ACC112 (cell line): ENCODE data around the gene IQGAP3.

Source experiments
- H2AFZ ChIP-seq: fragments of 200-600 bp; sonication (generic); one replicate; pipeline ENCODE4 v1.6.0; 2017; ENCODE audit warnings: antibody characterized with exemption, low read length; ENCODE audit not compliant: unreplicated experiment
- H3K27ac ChIP-seq: fragments of 200-600 bp; sonication (generic); 2 replicates; pipeline ENCODE4 v1.5.1; 2014; ENCODE audit warnings: low read depth, mild to moderate bottlenecking, antibody characterized with exemption, low read length, moderate library complexity
- H3K27me3 ChIP-seq: fragments of 200-600 bp; sonication (generic); 2 replicates; pipeline ENCODE4 v1.6.1; 2014; ENCODE audit warnings: mild to moderate bottlenecking, antibody characterized with exemption, low read length, moderate library complexity, mixed read lengths; ENCODE audit not compliant: insufficient read depth
- H3K36me3 ChIP-seq: fragments of 200-600 bp; sonication (generic); 2 replicates; pipeline ENCODE4 v1.6.1; 2016; ENCODE audit warnings: mild to moderate bottlenecking, antibody characterized with exemption, low read length, moderate library complexity, mixed read lengths; ENCODE audit not compliant: insufficient read depth
- H3K4me1 ChIP-seq: fragments of 200-600 bp; sonication (generic); one replicate; pipeline ENCODE4 v1.6.1; 2016; ENCODE audit warnings: low read length, mixed read lengths; ENCODE audit not compliant: insufficient read depth, unreplicated experiment, control insufficient read depth
- H3K4me3 ChIP-seq: fragments of 200-600 bp; sonication (generic); 2 replicates; pipeline ENCODE4 v1.5.1; 2014; ENCODE audit warnings: mild to moderate bottlenecking, low read depth, low read length
- H3K79me2 ChIP-seq: fragments of 200-600 bp; sonication (generic); one replicate; pipeline ENCODE4 v1.6.0; 2016; ENCODE audit warnings: low read length; ENCODE audit not compliant: control insufficient read depth, unreplicated experiment, insufficient read depth

Gene IQGAP3

DNA sequence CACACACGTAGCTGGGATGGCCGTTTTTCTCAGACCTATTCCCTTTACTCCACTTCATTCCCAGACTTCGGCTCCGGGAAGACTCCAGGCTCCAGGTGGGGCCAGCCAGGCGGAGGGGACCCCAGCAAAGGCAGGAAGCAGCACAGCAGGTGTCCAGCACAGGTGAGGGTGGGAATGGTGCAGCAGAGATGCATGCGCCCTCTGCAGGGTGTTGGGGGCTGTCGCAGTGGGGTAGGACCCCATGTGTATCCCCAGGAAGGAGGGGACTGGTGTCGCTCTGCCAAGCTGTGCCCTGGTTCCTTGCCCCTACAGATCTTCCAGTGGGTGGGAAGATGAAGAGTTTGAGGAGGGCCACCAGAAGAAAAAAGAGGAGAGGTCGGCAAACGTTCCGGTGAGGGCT is 12.4 kb upstream of the IQGAP3 start:
- H3K79me2 ChIP-seq: no peaks in the 10 kb centered on the region
- H3K27ac ChIP-seq: no peak overlapping the region
- no peaks in the 10 kb centered on the region for H3K27me3 ChIP-seq
- no peaks in the 10 kb centered on the region for H3K4me1 ChIP-seq
- H3K36me3 ChIP-seq: no peaks in the 10 kb centered on the region
- H2AFZ ChIP-seq: no peak overlapping the region
- no peak overlapping the region for H3K4me3 ChIP-seq

- Histone ChIP-seq H3K79me2 (no peaks in the 10 kb centered on the region), H3K4me3 (no peak overlapping the region), H3K36me3 (no peaks in the 10 kb centered on the region), H3K27ac (no peak overlapping the region), H3K4me1 (no peaks in the 10 kb centered on the region), H2AFZ (no peak overlapping the region), H3K27me3 (no peaks in the 10 kb centered on the region)
Measured at GRCh38 chr1:156583821-156584622, 11.7 kb upstream of the IQGAP3 start.

- no peak overlapping the region for H3K4me3 ChIP-seq
- H3K4me1 ChIP-seq: no peaks in the 10 kb centered on the region
- no peak overlapping the region for H2AFZ ChIP-seq
- H3K36me3 ChIP-seq: no peaks in the 10 kb centered on the region
- no peak overlapping the region for H3K27ac ChIP-seq
- no peaks in the 10 kb centered on the region for H3K27me3 ChIP-seq
- no peaks in the 10 kb centered on the region for H3K79me2 ChIP-seq
Measured at GRCh38 chr1:156582388-156583017, 10.1 kb upstream of the IQGAP3 start.

DNA sequence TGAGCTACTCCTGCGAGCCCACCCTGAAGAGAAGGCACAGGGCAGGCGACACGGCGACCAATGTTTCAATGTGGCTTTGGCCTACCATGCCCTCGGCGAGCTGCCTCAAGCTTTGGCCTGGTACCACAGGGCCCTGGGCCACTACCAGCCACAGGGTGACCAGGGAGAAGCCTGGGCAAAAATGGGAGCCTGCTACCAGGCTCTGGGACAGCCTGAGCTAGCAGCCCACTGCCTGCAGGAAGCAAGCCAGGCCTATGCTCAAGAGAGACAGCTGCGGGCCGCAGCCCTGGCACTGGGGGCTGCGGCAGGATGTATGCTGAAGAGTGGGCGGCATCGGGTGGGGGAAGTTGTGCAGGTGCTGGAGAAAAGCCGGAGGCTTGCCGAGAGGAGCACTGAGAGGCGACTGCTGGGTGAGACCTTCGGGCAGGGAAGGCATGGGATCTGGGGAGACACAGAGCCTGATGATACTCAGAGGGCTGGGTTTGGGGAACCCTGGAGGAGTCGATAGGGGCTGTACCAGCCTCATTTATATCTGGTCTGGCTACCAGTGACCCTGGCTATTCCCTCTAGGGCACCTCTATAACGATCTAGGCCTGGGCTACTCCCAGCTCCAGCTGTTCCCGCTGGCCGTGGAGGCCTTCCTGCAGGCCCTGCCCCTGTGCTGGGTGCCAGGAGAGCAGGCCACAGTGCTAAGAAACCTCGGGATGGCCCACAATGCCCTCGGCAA is 9.5 kb upstream of the IQGAP3 start:
- Histone ChIP-seq H3K36me3 (no peaks in the 10 kb centered on the region), H2AFZ (no peak overlapping the region), H3K27me3 (no peaks in the 10 kb centered on the region), H3K79me2 (no peaks in the 10 kb centered on the region), H3K27ac (no peak overlapping the region), H3K4me3 (no peak overlapping the region), H3K4me1 (no peaks in the 10 kb centered on the region)

- H3K4me3 ChIP-seq: no peak within 1 kb of the TSS
- 0 out of 2 replicates have a peak, but pooled peaks cover under 1% of the 10 kb centered on the region for H3K27me3 ChIP-seq
- no peaks in the 10 kb centered on the region for H3K36me3 ChIP-seq
- no peaks in the 10 kb centered on the region for H3K79me2 ChIP-seq
- H3K4me1 ChIP-seq: no peaks in the 10 kb centered on the region
- H2AFZ ChIP-seq: no peak within 1 kb of the TSS
- H3K27ac ChIP-seq: no peak within 1 kb of the TSS
Measured at GRCh38 chr1:156579472-156579871, 7.1 kb upstream of the IQGAP3 start, which contains the start of gene TTC24. Gene TTC24, plus strand, starts transcription at chr1:156579723. Its CDS starts 1,642 bp downstream, at chr1:156581365.

GRCh38 chr1:156578055-156578454 is 5.7 kb upstream of the IQGAP3 start:
- Histone ChIP-seq H2AFZ (no peak overlapping the region), H3K27ac (no peak overlapping the region), H3K27me3 (0 out of 2 replicates have a peak, but pooled peaks cover 3% of the 10 kb centered on the region), H3K4me3 (no peak overlapping the region), H3K4me1 (no peaks in the 10 kb centered on the region), H3K36me3 (no peaks in the 10 kb centered on the region), H3K79me2 (no peaks in the 10 kb centered on the region)

DNA sequence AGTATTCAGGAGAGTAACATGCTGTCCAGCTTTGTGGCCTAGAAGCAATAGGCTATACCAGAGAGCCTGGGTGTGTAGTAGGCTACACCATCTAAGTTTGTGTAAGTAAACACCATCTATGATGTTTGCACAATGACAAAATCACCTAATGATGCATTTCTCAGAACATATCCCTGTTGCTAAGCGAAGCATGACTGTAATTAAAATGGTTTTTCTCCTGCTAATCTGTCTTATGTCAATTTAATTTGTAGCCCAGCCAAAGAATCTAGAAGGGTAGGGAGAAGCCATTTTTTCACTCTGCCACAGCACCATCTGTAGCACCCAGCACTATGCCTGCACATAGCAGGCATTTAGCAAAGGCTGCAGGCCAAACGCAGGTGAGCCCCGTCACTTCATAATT is 5.2 kb upstream of the IQGAP3 start:
- no peak overlapping the region for H2AFZ ChIP-seq
- H3K27ac ChIP-seq: no peak overlapping the region
- no peaks in the 10 kb centered on the region for H3K36me3 ChIP-seq
- H3K79me2 ChIP-seq: no peaks in the 10 kb centered on the region
- 0 out of 2 replicates have a peak, but pooled peaks cover 3% of the 10 kb centered on the region for H3K27me3 ChIP-seq
- no peaks in the 10 kb centered on the region for H3K4me1 ChIP-seq
- H3K4me3 ChIP-seq: no peak overlapping the region

GRCh38 chr1:156574039-156574633 is 1.8 kb upstream of the IQGAP3 start:
- H3K79me2 ChIP-seq: peaks cover 26% of the 10 kb centered on the region
- 0 out of 2 replicates have a peak, but pooled peaks cover 3% of the 10 kb centered on the region for H3K27me3 ChIP-seq
- peaks cover 3% of the 10 kb centered on the region; the same call in 1 of the 2 replicates for H3K36me3 ChIP-seq
- no peak overlapping the region for H3K4me3 ChIP-seq
- no peak overlapping the region for H2AFZ ChIP-seq
- peaks cover 8% of the 10 kb centered on the region for H3K4me1 ChIP-seq
- no peak overlapping the region for H3K27ac ChIP-seq

- H3K4me3 ChIP-seq: peak overlapping the region; percentile 90
- peaks cover 26% of the 10 kb centered on the region for H3K79me2 ChIP-seq
- peak overlapping the region; percentile 52 for H2AFZ ChIP-seq
- H3K27me3 ChIP-seq: 0 out of 2 replicates have a peak, but pooled peaks cover 3% of the 10 kb centered on the region
- H3K36me3 ChIP-seq: peaks cover 13% of the 10 kb centered on the region; the same call in 1 of the 2 replicates
- H3K27ac ChIP-seq: no peak overlapping the region
- peaks cover 8% of the 10 kb centered on the region for H3K4me1 ChIP-seq
Measured at GRCh38 chr1:156572663-156573018, 276 bp upstream of the IQGAP3 start.

GRCh38 chr1:156571261-156571852 is 1.0 kb downstream of the IQGAP3 start:
- Histone ChIP-seq H3K4me1 (peaks cover 8% of the 10 kb centered on the region), H3K4me3 (peak overlapping the region; percentile 90)

More at GRCh38 chr1:156571261-156571852, 1.0 kb downstream of the IQGAP3 start:
- Histone ChIP-seq H3K36me3 (peaks cover 14% of the 10 kb centered on the region; the same call in 1 of the 2 replicates), H3K27me3 (0 out of 2 replicates have a peak, but pooled peaks cover 3% of the 10 kb centered on the region), H3K79me2 (peaks cover 26% of the 10 kb centered on the region), H2AFZ (peak overlapping the region; percentile 45), H3K27ac (peak overlapping the region; percentile 67)
